A549 treated with RU486 at 1 μM for 4 hours (cell line): ENCODE results near the gene HSP90AB1. TPM values are rescaled to one million over a fixed set of nuclear protein-coding genes. Genes with fewer than 3 reads are reported as not detected.

Experiments
- total RNA-seq: library from RNA; stranded (reverse); fragments of 200-300 nt; extraction: Qiagen RNA extraction; gene quantifications from 5 replicates; pipeline ENCODE4 v1.2.3, GENCODE V29; 2022; ENCODE audit warnings: low read depth

HSP90AB1 gene
- 1,151 to 1,429 TPM (median 1,269 TPM) in 5 replicates for total RNA-seq

DNA sequence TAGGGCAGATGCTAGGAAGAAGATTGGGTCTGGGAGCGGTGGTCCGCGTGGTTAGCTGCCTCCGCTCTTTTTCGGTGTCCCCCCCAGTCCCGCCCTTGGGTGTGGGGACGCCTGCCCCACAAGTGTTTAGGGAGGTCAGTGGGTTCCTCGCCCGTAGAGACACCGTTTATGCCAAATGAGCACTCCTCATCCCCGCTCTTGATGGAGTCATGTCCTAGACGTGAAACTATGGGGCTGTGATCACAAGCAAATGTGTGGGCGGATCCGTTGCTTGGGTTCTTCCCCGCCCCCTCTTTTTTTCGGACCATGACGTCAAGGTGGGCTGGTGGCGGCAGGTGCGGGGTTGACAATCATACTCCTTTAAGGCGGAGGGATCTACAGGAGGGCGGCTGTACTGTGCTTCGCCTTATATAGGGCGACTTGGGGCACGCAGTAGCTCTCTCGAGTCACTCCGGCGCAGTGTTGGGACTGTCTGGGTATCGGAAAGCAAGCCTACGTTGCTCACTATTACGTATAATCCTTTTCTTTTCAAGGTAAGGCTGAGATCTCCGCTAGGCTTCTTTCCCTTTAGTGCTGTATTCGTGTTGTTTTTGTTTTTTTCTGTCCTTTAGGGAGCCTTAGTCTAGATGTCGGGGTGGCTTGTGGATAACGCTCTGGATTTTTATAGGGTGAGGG, at the start of gene HSP90AB1:
Gene HSP90AB1 (plus strand): TSS at position 439 of the 675 bp plus-strand sequence. CDS start 1,529 bp downstream, outside the sequence.

DNA sequence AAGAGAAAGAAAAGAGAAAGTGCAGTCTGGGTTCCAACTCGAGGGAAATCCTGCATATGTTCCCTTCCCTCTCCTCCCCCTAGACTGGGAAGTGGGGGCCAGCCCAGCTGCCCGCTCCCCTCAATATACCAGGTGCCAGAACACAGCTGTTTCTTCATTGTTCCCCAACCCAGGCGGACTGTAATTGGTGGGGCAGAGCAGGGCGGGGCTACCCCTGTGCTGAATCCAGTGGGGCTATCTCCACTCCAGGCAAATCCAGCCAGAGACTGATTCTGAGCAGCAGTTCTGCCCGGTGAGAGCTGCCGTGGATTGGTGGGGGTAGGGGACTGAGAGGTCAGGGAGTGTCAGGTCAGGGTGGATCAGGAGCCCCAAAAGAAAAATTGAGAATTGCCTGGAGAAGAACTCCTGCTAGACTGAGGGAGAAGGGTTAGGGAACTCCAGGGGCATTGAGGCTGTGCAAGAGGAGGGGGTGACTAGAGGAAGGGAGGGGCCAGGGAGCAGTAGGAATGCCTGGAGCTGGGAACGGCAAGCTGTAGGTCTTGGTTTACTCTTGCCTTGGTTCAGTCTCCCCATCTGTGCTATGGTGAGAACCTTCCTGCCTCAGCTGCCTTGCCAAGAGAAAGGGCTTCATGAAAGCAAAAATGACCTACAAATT, 30.1 kb upstream of the HSP90AB1 start, which contains the start of gene MYMX:
Gene MYMX (plus strand): TSS at position 250 of the 655 bp plus-strand sequence. CDS start 546 bp downstream, outside the sequence.

GRCh38 chr6:44223319-44224028, 23.4 kb upstream of the HSP90AB1 start, which contains the start of gene SLC29A1:
SLC29A1 (plus strand) TSS chr6:44223595; CDS start chr6:44227314, 3,719 bp downstream.

GRCh38 chr6:44257025-44257752, 10.3 kb downstream of the HSP90AB1 start, which contains the start of gene SLC35B2:
SLC35B2 (minus strand) TSS chr6:44257528; CDS start chr6:44257410, 118 bp downstream.

DNA sequence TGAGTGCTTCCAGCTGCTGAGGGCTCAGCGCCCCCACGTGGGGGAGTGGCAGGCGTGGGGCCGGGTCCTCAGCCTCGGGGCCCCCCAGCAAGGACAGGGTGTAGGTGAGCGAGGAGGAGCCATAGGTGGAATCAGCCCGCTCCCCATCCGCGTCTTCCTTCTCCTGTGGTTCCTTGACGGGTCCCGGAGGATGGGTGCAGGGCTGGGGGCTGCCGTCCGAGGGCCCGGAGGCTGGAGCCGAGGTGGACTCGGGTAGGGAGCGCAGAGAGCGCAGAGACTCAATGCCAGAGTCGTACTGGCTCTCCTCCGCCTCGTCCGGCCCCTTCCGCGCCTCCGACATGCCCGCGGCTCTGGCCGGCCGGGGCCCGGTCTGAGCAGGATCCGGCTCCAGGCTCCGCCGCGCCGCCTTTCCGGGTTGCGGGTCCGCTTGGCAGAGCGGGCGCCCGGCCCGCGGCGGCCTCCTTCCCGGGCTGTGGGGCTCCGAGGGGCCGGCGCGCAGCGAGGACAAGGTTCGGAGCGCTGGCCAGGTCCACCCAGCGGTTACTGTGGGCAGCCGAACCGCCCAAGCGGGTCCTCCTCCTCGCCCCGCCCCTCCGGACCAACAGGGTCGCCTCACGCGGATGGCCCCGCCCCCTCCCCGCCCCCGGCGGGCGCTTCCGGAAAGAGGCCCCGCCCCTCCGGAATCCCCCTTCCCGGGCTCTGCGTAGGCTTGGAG, 18.3 kb downstream of the HSP90AB1 start, which contains the start of gene NFKBIE:
Gene NFKBIE (minus strand): TSS at position 545 of the 715 bp plus-strand sequence. CDS start 205 bp downstream, at position 340.

GRCh38 chr6:44269921-44270525, 23.1 kb downstream of the HSP90AB1 start, which contains the start of gene TMEM151B:
TMEM151B (plus strand) TSS chr6:44270450; CDS start chr6:44270743, 293 bp downstream.

Other genes starting within 250 kb of the HSP90AB1 start
- gene MRPL14, start 119.6 kb upstream of the HSP90AB1 start, total RNA-seq, result 58.5 to 83.5 TPM (median 70.8 TPM) in 5 replicates
- gene TMEM63B, start 119.5 kb upstream of the HSP90AB1 start, total RNA-seq, result 12.1 to 17.3 TPM (median 16.4 TPM) in 5 replicates
- not detected in 5 replicates for gene CAPN11, start 88.3 kb upstream of the HSP90AB1 start, total RNA-seq
- gene MYMX, start 30.2 kb upstream of the HSP90AB1 start, total RNA-seq, result not detected in 5 replicates
- 39.0 to 57.6 TPM (median 53.1 TPM) in 5 replicates for gene SLC29A1, start 23.5 kb upstream of the HSP90AB1 start, total RNA-seq
- 48.5 to 66.8 TPM (median 64.9 TPM) in 5 replicates for gene SLC35B2, start 10.4 kb downstream of the HSP90AB1 start, total RNA-seq
- gene NFKBIE, start 18.4 kb downstream of the HSP90AB1 start, total RNA-seq, result 9.6 to 18.6 TPM (median 11.9 TPM) in 5 replicates
- gene TMEM151B, start 23.3 kb downstream of the HSP90AB1 start, total RNA-seq, result 0.01 to 0.05 TPM in 2 of 5 replicates, not detected in the others
- gene AARS2, start 66.2 kb downstream of the HSP90AB1 start, total RNA-seq, result 5.1 to 7.7 TPM (median 6.4 TPM) in 5 replicates
- not detected in 5 replicates for gene SPATS1, start 95.5 kb downstream of the HSP90AB1 start, total RNA-seq
- 9.9 to 17.8 TPM (median 12.7 TPM) in 5 replicates for gene CDC5L, start 140.6 kb downstream of the HSP90AB1 start, total RNA-seq